Endothelial cell of umbilical vein (primary cell): Measurements from ENCODE around the gene UTS2. TPM values are rescaled to one million over a fixed set of nuclear protein-coding genes. Genes with fewer than 3 reads are reported as not detected.

ENCODE experiments used
- BruUV-seq: library from RNA; stranded (reverse); fragments of 400-500 nt; replicated peaks from 2 replicates; lab custom pipeline; 2021; lab: Mats Ljungman, UMichigan
- CTCF ChIA-PET: fragments of 300-600, 350-600 bp; sonication (Branson Sonifier 250); formaldehyde crosslinking; loops from one replicate; lab custom pipeline; 2021; ENCODE audit warnings: antibody characterized with exemption, inconsistent platforms; lab: Charles Lee
- POLR2A ChIA-PET: fragments of 300-600, 350-600 bp; sonication (Branson Sonifier 250); formaldehyde crosslinking; loops from one replicate; lab custom pipeline; 2021; ENCODE audit warnings: antibody characterized with exemption, inconsistent platforms; lab: Charles Lee
- DNase-seq: peaks from one replicate; pipeline ENCODE4 v3.0.0-alpha.2; 2011; ENCODE audit warnings: low read depth, low spot score
- FAIRE-seq: peaks from 2 replicates; lab custom pipeline; 2011; peaks lifted over from hg19 to GRCh38; lab: Jason Lieb, UNC
- H2AFZ ChIP-seq: 2 replicates; pipeline ENCODE4 v1.6.0; 2012; ENCODE audit warnings: low read depth, low read length, control low read depth, inconsistent platforms
- H3K27ac ChIP-seq: 2 replicates; pipeline ENCODE4 v1.5.1; 2011; ENCODE audit warnings: low read depth, mild to moderate bottlenecking, control low read depth, low read length, moderate library complexity; ENCODE audit not compliant: insufficient read depth
- H3K27me3 ChIP-seq, 2 experiments: 2 replicates each; pipeline versions ENCODE4 v1.6.0 to v1.6.1; 2011; ENCODE audit warnings: low read length in 2 of 2, mixed read lengths in 1 of 2; ENCODE audit not compliant: control insufficient read depth in 2 of 2, insufficient read depth in 2 of 2
- H3K36me3 ChIP-seq, 2 experiments: 2 replicates in 1 of 2; 3 replicates in 1 of 2; pipeline ENCODE4 v1.5.1; 2011; ENCODE audit warnings: low read length in 2 of 2, mild to moderate bottlenecking in 1 of 2, moderate library complexity in 1 of 2; ENCODE audit not compliant: control insufficient read depth in 2 of 2, insufficient read depth in 2 of 2; ENCODE audit errors: extremely low read depth in 1 of 2
- H3K4me1 ChIP-seq: 3 replicates; pipeline ENCODE4 v1.5.1; 2011; ENCODE audit warnings: mild to moderate bottlenecking, low read length; ENCODE audit not compliant: control insufficient read depth, insufficient read depth; ENCODE audit errors: extremely low read depth
- H3K4me2 ChIP-seq: 2 replicates; pipeline ENCODE4 v1.6.1; 2011; ENCODE audit warnings: low read length, control low read depth, mixed read lengths; ENCODE audit not compliant: insufficient read depth
- H3K4me3 ChIP-seq, 3 experiments: fragments of 200-600 bp in 1 of 3; sonication (generic), shearing (Covaris generic) in 1 of 3; replicated peaks in 1 of 3; 2 replicates each; pipeline ENCODE4 v1.5.1; 2011 to 2016; ENCODE audit warnings: control low read depth in 3 of 3, low read length in 3 of 3, mild to moderate bottlenecking in 2 of 3, inconsistent platforms in 1 of 3, low read depth in 1 of 3, moderate library complexity in 1 of 3; ENCODE audit not compliant: insufficient read depth in 1 of 3
- H3K79me2 ChIP-seq: 2 replicates; pipeline ENCODE4 v1.6.0; 2012; ENCODE audit warnings: low read length, inconsistent platforms; ENCODE audit not compliant: control insufficient read depth, insufficient read depth
- H3K9ac ChIP-seq: replicated peaks from 2 replicates; pipeline ENCODE3; 2011; ENCODE audit warnings: low read length, control low read depth; ENCODE audit not compliant: insufficient read depth; ENCODE audit errors: extremely low read depth
- H3K9me1 ChIP-seq: replicated peaks from 3 replicates; pipeline ENCODE4 v1.6.0; 2011; ENCODE audit warnings: mild to moderate bottlenecking, low read length; ENCODE audit not compliant: control insufficient read depth, insufficient read depth; ENCODE audit errors: extremely low read depth
- H3K9me3 ChIP-seq: replicated peaks from 2 replicates; pipeline ENCODE4 v1.5.1; 2012; ENCODE audit warnings: low read length, inconsistent platforms; ENCODE audit not compliant: control insufficient read depth, insufficient read depth
- H4K20me1 ChIP-seq: replicated peaks from 2 replicates; pipeline ENCODE3; 2011; ENCODE audit warnings: mild to moderate bottlenecking, low read length; ENCODE audit not compliant: control insufficient read depth, insufficient read depth; ENCODE audit errors: extremely low read depth
- EZH2 ChIP-seq: IDR thresholded peaks from 2 replicates; pipeline ENCODE4 v1.6.1; 2012; ENCODE audit warnings: borderline replicate concordance, low read depth, mild to moderate bottlenecking, moderate library complexity, low read length, inconsistent platforms; ENCODE audit not compliant: severe bottlenecking
- FOS ChIP-seq: IDR thresholded peaks from 2 replicates; pipeline ENCODE4 v1.6.1; 2011; ENCODE audit warnings: mild to moderate bottlenecking, low read length, moderate library complexity, borderline replicate concordance; ENCODE audit not compliant: insufficient read depth
- GATA2 ChIP-seq: IDR thresholded peaks from 2 replicates; pipeline ENCODE4 v1.7.0; 2011; ENCODE audit warnings: low read depth, mild to moderate bottlenecking, moderate library complexity, mixed read lengths, low read length; ENCODE audit not compliant: insufficient read length, insufficient read depth
- JUN ChIP-seq: IDR thresholded peaks from 2 replicates; pipeline ENCODE4 v1.6.1; 2011; ENCODE audit warnings: borderline replicate concordance, low read depth; ENCODE audit not compliant: insufficient read length, insufficient read depth
- MAX ChIP-seq: IDR thresholded peaks from 2 replicates; pipeline ENCODE4 v1.6.1; 2011; ENCODE audit not compliant: insufficient read depth, insufficient read length
- MYC ChIP-seq: IDR thresholded peaks from one replicate; pipeline ENCODE4 v1.6.1; 2011; ENCODE audit warnings: mild to moderate bottlenecking, low read depth, low read length
- POLR2A ChIP-seq: IDR thresholded peaks from 2 replicates; pipeline ENCODE4 v1.6.1; 2012; ENCODE audit warnings: low read depth, mild to moderate bottlenecking, control low read depth, low read length
- POLR2AphosphoS5 ChIP-seq: IDR thresholded peaks from 2 replicates; pipeline ENCODE4 v1.6.1; 2012; ENCODE audit warnings: low read depth, mild to moderate bottlenecking, control low read depth, low read length, moderate library complexity; ENCODE audit not compliant: insufficient read depth
- dilution Hi-C: fragments of 300-500 bp; cut with MboI; formaldehyde crosslinking; loops from one replicate; pipeline ENCODE4 v1.15.0; 2019; ENCODE audit warnings: low sequenced_read_pairs; ENCODE audit not compliant: extremely low pct_ligation_motif_present
- intact Hi-C: fragments of 100-400 bp; cut with micrococcal nuclease; formaldehyde crosslinking; loops from one replicate; pipeline ENCODE4 v1.10.0; 2022
- polyA plus RNA-seq, 4 experiments: library from polyadenylated mRNA; depleted of rRNA in 3 of 4; stranded (reverse) in 3 of 4; unstranded in 1 of 4; fragments of >200 nt; gene quantifications; 2 replicates each; pipeline versions ENCODE4 v1.2.1 to v1.2.3, GENCODE V29; 2011 to 2012; ENCODE audit warnings: missing spikeins in 1 of 4
- total RNA-seq: library from RNA; stranded (reverse); gene quantifications from 2 replicates; pipeline ENCODE4 v1.2.3, GENCODE V29; 2021
- TF ChIP-seq, protein P1 (sequence below), 2 donors: IDR thresholded peaks; 1 replicate in 1 of 2; 2 replicates in 1 of 2; pipeline ENCODE4 v1.5.1; 2011; ENCODE audit warnings: low read length in 2 of 2, mild to moderate bottlenecking in 2 of 2, moderate library complexity in 2 of 2, control low read depth in 1 of 2, inconsistent platforms in 1 of 2, low read depth in 1 of 2; ENCODE audit not compliant: insufficient read depth in 1 of 2; ENCODE audit errors: extremely low read depth in 1 of 2

The UTS2 gene
- total and polyA plus RNA-seq, 2 donors (not counting 3 experiments of a cell fraction or from before 2014, with no cell fraction given), result not detected

GRCh38 chr1:7871136-7871535 is 18.3 kb upstream of the UTS2 start:
- ChIA-PET POLR2A (no interaction called here), CTCF (no interaction called here)
- Histone ChIP-seq H3K4me1 (no peaks in the 10 kb centered on the region), H2AFZ (no peak overlapping the region), H3K27me3 (no peaks in the 10 kb centered on the region), H3K79me2 (no peaks in the 10 kb centered on the region), H3K4me3 (no peak overlapping the region), H3K4me2 (no peak overlapping the region), H3K27ac (no peak overlapping the region), H4K20me1 (no peaks in the 10 kb centered on the region), H3K9me3 (no peaks in the 10 kb centered on the region), H3K36me3 (no peaks in the 10 kb centered on the region), H3K9me1 (no peaks in the 10 kb centered on the region), H3K9ac (no peak overlapping the region)
- intact Hi-C loops, result no loop called here
- no peak for DNase-seq
- dilution Hi-C loops, result no loop called here
- FAIRE-seq, result no peak
- BruUV-seq, result no TSS peak
- no peak for TF ChIP-seq GATA2
- TF ChIP-seq MYC, result no peak
- TF ChIP-seq FOS, result no peak
- TF ChIP-seq POLR2AphosphoS5, result no peak

DNA sequence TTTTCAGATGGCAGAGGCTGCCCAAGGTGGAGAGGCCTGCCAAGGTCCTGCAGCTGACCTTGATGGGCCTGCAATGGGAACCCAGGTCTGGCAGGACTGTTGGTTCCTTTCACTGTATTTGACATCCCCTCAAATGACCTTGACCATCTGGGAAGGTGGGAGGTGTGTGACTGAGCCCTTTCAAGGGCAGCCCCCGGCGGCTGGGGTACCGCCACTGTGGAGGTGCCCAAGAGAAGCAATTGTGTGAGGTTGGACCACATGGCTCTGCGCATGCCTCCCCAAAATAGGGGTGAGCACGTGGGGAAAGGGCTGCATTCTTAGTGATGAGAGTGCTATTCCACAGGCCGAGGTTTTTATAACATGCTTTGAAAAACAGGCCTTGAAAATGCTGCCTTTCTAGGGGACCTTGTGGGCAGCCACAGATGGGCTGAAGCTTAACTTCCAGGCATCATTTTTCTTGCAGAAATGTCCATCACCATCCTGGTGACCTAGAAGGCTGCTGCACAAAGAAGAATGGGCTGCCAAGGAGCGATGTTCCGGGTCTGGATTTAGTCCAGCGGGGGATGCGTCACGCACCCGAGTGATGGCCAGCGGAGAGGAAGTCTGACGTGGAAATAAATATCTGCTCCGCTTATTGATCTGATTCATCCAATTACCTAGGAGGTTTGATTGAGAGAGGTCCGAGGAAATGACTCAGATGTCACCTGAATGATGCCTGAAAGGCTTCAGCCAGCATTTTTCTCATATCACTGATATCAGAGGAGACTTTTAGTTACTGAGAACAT is 16.5 kb upstream of the UTS2 start:
- Histone ChIP-seq H4K20me1 (no peaks in the 10 kb centered on the region), H3K9me3 (no peaks in the 10 kb centered on the region), H3K36me3 (no peaks in the 10 kb centered on the region), H3K4me3 (no peak overlapping the region), H3K4me1 (no peaks in the 10 kb centered on the region), H3K79me2 (no peaks in the 10 kb centered on the region), H3K27me3 (no peaks in the 10 kb centered on the region), H3K9me1 (no peaks in the 10 kb centered on the region), H3K4me2 (no peak overlapping the region), H3K9ac (no peak overlapping the region), H3K27ac (no peak overlapping the region), H2AFZ (no peak overlapping the region)
- dilution Hi-C loops (no loop called here), intact Hi-C loops (no loop called here)
- TF ChIP-seq MAX (no peak), POLR2AphosphoS5 (no peak), FOS (no peak), JUN (no peak), EZH2 (no peak), GATA2 (no peak), MYC (no peak), POLR2A (no peak)
- TF ChIP-seq, protein P1, sequence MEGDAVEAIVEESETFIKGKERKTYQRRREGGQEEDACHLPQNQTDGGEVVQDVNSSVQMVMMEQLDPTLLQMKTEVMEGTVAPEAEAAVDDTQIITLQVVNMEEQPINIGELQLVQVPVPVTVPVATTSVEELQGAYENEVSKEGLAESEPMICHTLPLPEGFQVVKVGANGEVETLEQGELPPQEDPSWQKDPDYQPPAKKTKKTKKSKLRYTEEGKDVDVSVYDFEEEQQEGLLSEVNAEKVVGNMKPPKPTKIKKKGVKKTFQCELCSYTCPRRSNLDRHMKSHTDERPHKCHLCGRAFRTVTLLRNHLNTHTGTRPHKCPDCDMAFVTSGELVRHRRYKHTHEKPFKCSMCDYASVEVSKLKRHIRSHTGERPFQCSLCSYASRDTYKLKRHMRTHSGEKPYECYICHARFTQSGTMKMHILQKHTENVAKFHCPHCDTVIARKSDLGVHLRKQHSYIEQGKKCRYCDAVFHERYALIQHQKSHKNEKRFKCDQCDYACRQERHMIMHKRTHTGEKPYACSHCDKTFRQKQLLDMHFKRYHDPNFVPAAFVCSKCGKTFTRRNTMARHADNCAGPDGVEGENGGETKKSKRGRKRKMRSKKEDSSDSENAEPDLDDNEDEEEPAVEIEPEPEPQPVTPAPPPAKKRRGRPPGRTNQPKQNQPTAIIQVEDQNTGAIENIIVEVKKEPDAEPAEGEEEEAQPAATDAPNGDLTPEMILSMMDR (IDR thresholded peaks at IDR 0.05; ENCODE audit: extremely low read depth in 1 of 2, insufficient read depth in 1 of 2, low read depth in 1 of 2, low read length in 2 of 2), result no peak
- DNase-seq, result no peak
- BruUV-seq, result no TSS peak
- no peak for FAIRE-seq
- ChIA-PET CTCF (no interaction called here), POLR2A (no interaction called here)
